HG02981 (cell line): ENCODE data around the gene SFXN1.

Source experiments
- ATAC-seq: cut with Tn5 transposase; IDR thresholded peaks from one replicate; pipeline ENCODE4 v1.9.1; 2021; ENCODE audit warnings: mild to moderate bottlenecking, moderate library complexity; ENCODE audit not compliant: unreplicated experiment

The SFXN1 gene

DNA sequence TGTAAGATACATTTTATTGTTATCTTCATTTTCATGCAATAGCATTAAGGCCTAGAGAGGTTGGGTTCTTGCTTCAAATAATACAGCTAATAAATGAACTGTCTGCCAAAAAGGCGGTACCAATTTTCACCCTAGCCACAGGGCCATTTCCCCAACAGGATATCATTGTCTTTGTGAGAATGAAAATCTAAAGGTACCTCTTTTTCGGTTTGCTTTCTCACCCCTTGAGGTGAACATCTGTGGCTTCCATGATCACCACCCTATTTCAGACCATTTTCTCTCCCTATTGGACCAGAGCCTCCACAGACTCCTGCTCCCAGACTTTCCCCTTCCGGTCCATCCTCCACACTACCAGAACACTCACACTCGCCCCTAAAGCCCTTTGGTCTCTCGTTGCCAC is 60.2 kb downstream of the SFXN1 start:
- ATAC-seq, result no peak

DNA sequence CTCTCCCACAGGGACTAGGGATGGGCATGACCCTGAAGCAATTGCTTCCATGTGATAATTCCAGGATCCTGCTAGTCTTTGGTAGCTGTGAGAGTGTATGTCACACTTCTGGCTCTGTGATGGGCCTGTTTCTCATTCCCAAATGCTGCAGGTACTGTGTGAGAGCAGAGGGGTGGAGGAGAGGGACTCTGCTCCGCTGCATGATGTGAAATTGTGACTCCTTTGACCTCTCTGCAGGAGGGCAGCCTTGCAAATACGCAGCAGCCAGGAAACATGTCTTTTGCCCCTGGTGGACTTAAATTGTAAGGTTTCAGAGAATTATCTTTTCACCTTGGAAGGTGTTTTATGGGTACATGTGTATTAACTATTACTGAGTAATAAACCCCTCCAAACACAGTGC is 61.6 kb downstream of the SFXN1 start:
- ATAC-seq, result no peak

DNA sequence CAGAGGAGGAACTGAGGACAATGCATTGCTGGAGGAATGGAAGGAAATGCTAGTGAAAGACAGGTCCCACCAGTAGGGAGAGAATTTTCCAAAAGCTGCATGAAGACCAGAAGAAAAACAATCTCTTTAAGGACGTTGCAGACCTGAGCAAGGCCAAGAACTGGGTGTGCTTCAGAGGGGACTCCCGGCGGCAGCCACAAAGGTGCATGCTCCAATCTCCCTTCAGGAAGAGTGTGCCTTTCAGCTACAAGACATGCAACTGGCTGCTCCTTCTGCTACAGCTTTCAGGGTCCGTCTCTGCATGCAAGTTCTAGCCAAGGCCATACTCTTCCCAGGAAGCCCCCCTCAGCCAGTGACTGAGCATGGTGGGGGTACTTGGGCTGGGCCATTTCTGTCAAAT is 62.9 kb downstream of the SFXN1 start:
- no peak for ATAC-seq

DNA sequence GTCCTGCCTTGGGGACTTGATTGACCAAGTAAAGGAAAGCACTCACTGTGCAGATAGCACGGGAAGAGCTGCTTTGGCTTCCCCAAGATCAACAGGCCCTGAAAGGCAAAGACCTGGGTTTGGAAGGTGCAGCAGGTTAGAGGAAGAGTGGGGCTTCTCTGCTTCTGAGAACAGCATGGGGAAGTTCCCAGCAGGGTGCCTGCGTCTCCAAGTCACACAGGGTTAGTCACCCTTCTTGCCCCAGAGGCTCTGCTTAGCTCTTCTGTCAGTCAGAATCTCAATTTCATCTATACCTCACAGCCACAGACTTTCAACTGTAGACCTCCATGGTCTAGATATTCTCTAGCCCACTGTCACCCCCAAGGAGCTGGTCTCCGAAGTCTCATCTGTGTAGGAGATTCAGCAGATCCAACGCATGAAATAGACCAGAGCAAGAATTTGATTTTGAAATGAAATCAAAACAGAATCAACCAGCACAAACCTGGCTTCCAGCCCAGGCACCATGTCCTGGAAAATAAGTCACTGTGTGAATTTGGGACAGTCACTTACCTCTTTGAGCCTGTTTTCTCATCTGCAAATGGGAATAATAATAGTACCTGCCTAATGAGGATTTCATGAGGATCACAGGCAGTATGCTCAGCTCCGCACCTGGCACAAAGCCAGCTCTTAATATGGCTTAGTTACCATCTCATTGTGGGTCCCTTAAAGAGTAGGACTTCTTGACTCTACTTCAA is 64.0 kb downstream of the SFXN1 start:
- no peak for ATAC-seq

DNA sequence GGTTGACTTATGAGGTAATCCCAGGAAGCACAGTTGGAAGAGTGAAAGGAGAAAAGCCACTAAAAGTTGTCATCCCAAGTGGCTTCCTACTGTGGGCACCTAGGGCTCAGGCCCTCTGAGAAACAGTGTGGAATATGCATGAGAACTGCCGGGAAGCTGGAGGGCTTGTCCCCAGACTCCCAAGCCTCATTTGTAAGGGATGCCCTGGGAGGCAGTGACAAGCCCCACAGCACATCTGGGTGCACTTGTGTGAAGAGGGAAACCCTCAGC is 64.5 kb downstream of the SFXN1 start:
- ATAC-seq, result no peak

DNA sequence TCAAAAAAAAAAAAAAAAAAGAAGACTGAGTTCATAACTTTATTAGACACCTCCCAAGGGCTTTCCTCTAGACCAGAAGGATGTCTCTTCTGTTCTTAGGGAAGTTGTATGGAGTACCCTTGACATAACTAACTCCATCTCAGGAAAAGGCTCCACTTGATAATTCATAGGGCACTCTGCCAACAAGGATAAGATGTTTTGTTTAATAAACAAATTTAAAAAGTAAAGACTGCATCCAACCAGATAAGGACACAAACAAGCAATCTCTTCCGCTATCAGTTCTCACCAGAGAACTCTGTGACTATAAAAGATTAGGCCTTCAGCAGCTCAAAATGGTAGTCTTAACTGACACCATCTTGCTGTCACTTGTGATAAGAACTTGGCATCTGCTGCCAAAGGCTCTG is 65.8 kb downstream of the SFXN1 start:
- no peak for ATAC-seq

DNA sequence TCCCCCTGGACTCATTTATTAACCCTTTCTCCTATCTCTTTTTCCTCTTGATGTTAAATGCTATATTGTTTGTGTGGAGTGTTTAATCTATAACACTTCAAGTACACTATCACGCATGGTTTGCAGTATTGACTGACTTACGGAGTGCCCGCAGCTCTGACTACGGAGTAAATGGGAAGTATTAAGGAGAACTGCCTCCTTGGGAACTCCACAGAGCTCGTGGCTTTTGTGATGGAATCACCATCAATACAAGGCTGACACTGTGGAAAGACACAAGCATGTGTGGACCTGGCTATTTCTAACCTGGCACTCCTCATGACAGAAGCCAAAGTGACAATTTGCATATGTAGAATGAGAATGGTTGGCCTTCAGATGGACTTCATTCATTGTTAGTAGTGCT is 66.2 kb downstream of the SFXN1 start:
- no peak for ATAC-seq

DNA sequence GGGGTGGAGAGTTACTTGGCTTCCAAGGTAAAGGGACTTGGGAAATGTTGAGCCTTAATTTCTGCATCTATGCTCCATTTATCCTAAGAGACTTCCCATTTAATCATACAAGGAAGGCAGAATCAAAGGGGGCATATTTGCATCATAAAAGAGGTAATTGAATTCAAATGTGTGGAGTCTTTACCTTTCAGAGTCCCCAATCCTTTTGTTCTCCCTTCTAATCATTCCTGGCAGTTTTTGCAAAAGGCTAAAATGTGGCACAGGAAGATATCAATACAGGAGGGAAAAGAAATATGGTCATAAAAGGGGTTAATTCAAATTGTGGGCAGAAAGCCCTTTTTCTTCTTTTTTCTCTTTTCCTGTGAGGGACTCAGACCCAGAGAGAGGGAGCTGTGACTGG is 69.5 kb downstream of the SFXN1 start:
- ATAC-seq, result no peak

DNA sequence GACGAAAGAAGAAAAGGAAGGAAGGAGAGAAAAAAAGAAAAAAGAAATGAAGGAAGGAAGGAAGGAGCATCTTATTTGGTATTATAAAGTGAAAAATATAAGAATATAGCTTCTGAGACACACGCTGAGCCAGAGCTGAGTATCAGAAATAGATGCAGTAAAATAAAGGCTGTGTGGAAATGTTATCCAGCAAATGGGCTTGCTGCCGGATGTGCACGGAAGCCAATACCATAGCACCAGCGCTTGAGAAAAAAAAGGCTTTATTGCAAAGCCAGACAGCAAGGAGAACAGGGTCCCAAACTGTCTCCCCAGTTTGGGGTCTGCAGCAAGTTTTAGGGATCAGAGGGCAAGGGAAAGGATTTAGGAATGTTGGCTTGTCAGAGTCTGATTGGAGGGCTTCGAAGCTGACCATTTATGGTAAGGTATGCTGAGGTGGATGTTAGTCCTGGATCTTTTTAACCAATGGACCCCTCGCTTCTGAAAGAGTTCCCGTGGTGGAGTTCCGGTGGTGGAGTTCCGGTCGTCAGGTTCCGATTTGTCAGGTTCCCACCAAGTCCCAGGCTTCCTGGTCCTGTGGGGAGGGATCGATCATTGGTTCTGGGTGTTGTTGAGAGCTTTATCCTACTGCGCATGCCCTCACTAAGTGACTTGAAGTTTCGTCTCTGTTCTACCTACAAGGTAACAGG is 70.4 kb downstream of the SFXN1 start:
- ATAC-seq, result no peak

DNA sequence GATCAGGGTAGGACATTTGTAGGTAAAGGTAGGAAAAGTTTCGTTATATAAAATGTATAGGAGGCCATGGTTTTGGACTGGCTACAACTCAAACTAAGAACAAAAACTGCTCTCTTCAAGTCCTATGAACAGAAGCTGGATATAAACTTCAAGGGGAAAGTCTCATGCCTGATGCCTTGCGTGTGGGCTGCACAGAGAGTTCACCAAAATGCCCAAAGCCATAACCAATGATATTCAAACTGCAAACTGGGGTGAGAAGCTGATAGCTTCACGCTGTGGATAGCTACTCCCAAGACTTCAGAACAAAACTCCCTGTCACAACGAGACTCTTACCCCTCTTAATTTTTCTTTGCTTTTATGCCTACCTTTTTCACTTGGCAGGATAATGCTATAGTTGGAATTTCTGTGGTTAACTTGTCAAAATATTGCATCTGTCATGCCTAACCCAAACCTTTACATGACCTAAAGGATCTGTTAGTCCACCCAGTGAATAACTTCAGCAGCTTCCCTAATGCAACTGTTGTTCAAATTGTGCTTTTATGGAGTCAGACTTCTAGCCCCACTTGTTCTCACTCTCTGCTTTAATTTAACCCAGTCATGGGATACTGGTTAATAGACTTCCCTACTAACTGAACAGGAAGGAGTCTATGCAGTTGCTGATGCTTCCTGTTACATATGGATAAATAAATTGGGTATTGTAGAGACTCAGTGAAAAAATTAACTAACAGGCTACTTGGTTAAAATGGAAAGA is 71.9 kb downstream of the SFXN1 start:
- ATAC-seq, result no peak

DNA sequence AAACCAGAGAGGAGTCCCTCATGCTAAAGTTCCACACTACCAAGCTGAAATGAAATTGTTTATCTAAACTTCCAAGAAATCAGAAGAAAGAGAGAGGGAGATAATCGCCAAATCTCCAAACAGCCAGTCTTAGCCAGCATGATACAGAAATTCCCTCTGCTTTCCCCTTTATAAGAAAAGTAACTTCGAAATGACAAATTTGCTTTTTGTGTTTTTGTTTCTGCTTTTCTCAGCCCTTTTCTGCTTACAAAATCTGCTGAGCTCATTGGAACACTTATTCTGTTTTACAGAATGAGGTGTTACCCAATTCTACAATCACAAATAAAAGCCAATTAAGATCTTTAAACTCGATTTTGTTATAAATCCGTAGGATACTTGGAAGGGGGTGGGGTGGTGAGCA is 72.9 kb downstream of the SFXN1 start:
- ATAC-seq, result no peak

DNA sequence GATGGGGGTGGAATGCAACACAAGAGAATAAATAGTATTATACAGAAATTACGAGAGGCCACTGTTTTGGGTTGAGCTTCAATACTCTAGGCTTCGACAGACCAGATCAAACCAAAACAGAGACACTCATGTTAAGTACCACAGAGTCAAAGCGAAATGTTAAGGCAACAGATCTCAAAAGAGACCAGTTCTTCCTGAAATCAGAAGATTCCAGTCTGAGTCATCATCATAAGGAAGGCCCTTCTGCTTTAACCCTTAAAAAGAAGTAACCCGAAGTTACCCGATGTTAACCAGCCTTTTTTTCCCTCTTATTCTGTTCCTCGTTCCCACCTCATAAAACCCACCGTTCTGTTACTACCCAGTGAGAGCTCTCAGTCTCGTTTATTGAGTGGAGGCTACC is 75.9 kb downstream of the SFXN1 start:
- ATAC-seq, result no peak

DNA sequence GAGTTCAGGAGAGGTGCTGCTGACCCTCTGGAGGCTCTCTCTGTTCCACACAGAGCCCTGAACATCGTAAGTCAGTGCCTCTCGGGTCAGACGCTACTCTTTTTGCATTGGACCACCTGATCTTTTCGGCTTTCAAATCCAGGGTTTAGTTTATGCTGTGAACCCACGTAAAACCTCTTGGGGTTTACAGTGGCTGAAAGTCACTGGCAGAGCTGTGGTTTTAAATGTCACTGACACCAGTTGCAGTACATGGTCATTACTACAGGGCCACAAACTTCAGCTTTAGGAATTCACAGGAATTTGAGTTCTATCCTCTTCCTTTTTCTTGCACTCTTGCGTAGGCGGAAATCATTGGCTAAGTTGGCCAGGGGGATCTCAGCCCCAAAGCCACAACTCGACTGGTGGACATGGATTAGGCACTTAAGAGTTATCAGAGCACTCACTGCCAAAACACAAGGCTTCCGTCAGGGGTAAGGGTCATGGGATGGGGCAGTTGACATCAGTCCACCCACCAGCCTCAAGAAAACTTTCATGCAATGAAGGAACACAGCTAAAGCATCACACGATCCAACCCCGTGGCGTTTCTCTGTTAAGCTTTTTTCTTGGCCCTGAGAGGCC is 76.9 kb downstream of the SFXN1 start:
- ATAC-seq, result no peak

DNA sequence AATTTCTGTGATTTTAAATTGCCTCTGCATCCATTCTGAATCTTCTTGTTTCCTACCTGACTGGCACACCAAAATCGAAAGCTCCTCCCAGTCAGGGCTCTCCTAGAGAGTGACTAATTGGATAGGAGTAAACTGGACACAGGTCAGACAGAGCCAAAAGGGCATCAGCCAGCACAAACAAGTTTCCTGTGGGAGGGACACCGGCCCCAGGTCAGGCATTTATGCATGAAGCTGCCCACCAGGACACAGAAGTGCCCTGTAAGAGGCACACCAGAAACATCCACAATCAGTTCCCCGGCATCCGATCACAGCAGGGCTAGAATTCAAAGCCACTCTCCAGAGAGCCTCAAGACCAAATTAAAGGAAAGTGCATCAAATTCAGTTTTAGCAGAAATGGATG is 78.4 kb downstream of the SFXN1 start:
- no peak for ATAC-seq

DNA sequence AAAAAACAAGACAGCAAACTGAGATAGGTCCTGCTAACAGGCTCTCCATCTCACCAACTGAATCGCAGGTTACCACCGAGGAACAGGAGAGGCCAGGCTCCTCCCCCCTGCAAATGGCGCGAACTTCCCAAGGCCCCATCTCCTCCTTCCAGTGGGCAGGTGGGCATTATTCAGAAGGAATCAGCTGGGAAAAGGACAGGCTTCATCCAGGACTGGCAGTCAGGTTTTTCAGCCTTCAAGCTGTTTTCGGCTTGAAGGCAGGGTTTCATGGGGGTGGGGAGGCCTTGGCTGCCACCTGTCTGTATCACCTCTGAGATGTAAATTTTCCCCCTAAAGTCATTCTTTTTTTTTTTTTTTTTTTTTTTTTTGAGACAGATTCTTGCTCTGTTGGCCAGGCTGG is 79.4 kb downstream of the SFXN1 start:
- ATAC-seq, result no peak

DNA sequence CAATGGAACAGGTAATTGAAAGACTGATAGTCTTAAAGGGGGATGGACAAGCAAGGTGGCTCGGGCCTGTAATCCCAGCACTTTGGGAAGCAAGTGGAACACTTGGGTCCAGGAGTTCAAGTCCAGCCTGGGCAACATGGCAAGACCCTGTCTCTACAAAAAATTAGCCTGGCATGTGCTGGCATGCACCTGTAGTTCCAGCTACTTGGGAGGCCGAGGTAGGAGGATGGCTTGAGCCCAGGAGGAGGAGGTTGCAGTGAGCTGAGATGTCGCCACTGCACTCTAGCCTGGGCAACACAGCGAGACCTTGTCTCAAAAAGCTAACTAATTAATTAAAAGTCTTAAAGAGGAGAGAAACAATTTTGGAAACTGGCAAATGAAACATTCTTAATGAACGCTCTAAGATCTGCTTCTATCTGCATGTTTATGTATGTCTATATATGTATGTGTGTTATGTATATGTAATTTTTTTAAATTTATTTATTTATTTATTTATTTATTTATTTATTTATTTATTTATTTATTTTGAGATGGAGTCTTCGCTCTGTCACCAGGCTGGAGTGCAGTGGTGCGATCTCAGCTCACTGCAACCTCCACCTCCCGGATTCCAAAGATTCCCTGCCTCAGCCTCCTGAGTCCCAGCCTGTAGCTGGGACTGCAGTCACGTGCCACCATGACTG is 80.6 kb downstream of the SFXN1 start:
- ATAC-seq, result no peak

DNA sequence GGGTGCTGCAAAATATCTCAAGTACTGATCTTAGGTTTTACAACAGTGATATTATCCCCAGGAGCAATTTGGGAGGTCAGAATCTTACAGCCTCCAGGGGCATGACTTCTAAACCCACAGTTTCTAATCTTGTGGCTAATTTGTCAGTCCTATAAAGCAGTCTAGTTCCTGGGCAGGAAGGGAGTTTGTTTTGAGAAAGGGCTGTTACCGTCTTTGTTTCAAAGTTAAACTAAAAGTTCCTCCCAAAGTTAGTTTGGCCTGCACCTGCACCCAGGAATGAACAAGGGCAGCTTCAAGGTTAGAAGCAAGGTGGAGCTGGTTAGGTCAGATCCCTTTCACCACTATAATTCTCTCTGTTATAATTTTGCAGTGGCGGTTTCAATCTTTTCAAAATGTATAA is 81.7 kb downstream of the SFXN1 start:
- ATAC-seq, result no peak

DNA sequence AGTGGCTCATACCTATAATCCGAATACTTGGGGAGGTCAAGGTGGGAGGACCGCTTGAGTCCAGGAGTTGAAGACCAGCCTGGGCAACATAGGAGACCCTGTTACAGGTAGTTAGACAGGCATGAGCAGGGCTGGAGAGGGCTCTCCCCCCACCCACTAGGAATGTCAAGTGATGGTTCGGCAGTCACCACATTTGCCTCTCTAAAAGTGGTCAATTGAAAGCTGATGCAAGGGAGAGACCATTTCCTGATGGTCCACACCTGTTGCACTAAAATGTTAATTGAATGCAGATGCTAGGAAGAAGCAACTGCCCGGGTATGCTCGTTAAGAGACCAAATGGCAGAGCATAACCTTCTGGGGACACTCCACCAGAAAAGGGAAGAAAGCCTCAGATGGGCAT is 82.7 kb downstream of the SFXN1 start:
- no peak for ATAC-seq

DNA sequence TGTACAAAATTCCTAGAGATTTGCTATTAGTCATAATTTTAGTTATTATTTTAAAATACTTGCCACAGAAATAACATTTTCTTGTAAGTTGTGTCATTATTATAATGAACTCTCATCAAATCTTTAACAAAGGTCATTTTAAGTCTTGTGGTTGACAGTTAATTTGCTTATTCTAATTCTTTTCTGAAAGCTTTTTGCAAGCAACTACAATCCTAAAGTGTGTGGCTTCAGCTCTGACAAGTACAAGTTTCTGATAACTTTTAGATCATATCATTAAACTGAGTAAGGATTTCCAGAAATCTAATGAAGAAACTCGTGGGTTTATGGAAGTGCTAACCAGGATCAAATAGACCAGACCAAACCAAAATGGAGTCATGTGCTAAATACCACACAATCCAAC is 86.4 kb downstream of the SFXN1 start:
- no peak for ATAC-seq

DNA sequence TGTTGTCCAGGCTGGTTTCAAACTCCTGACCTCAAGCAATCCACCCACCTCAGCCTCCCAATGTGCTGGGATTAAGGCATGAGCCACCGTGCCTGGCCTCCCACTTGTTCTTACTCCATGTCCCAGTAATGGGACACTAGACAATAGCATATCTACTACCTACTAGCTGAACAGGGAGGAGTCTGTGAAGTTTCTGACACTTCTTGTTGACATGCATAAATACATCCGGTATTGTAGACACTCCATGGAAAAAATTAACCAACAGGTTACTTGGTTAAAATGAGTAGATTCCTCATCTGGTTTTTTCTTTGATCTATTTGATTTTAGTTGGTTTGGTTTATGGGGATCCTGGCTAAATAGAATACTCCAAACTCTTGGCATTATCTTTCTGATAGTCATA is 88.3 kb downstream of the SFXN1 start:
- ATAC-seq, result no peak

DNA sequence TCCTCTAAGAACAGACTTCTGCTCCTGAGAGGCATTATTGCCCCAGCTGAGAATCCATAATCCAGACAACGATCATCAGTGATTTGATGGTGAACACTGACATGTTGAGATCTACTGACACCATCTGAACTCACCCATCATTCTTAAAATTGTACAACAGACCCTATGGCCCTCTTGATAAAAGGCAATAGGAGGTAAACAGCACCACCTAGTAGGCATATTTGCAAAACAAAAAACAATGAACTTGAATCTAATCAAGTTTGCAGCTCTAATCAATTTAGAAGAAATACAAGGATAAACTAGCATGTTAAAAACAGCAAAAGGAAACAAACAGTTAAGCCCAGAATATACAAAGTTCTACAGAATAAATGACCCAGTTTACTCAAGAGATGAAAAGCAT is 89.6 kb downstream of the SFXN1 start:
- ATAC-seq, result no peak
